Brain pericyte (primary cell): ENCODE results near the gene APBA3.
"Not testable (repeated sequence)": the region's sequence is repeated elsewhere in the genome, so short reads cannot be mapped to it uniquely, and the experiment has no call there.

Experiments
- DNase-seq: peaks from one replicate; pipeline ENCODE4 v3.0.0-alpha.2; 2012; ENCODE audit warnings: low read depth, low spot score

APBA3 gene

GRCh38 chr19:3771000-3771905 lies 9.8 kb upstream of the APBA3 start:
- no peak for DNase-seq

GRCh38 chr19:3770136-3770999 lies 8.9 kb upstream of the APBA3 start:
- DNase-seq, result no peak

- DNase-seq, result no peak
Observed at GRCh38 chr19:3769494-3769893, 8.0 kb upstream of the APBA3 start.

- no peak for DNase-seq
Observed at GRCh38 chr19:3768748-3769099, 7.2 kb upstream of the APBA3 start.

GRCh38 chr19:3768015-3768747 lies 6.7 kb upstream of the APBA3 start:
- DNase-seq, result no peak

- no peak for DNase-seq
Observed at GRCh38 chr19:3767050-3767449, 5.6 kb upstream of the APBA3 start.

GRCh38 chr19:3766520-3766919 lies 5.0 kb upstream of the APBA3 start:
- no peak for DNase-seq

GRCh38 chr19:3765757-3766156 lies 4.3 kb upstream of the APBA3 start:
- not testable (repeated sequence) for DNase-seq

GRCh38 chr19:3765121-3765520 lies 3.6 kb upstream of the APBA3 start:
- DNase-seq, result no peak

- peak; percentile 99 for DNase-seq
Observed at GRCh38 chr19:3762501-3763459, 1.3 kb upstream of the APBA3 start, which contains the start of gene MRPL54. Gene MRPL54, plus strand, starts transcription at chr19:3762682. Its CDS starts 19 bp downstream, at chr19:3762701.

- no peak for DNase-seq
Observed at GRCh38 chr19:3762130-3762473, 610 bp upstream of the APBA3 start.

- DNase-seq, result no peak
Observed at GRCh38 chr19:3760871-3761361, 576 bp downstream of the APBA3 start.

GRCh38 chr19:3759482-3760254 lies 1.8 kb downstream of the APBA3 start:
- DNase-seq, result no peak

- DNase-seq, result not testable (repeated sequence)
Observed at GRCh38 chr19:3758297-3758696, 3.2 kb downstream of the APBA3 start.

- DNase-seq, result not testable (repeated sequence)
Observed at GRCh38 chr19:3757705-3758104, 3.8 kb downstream of the APBA3 start.

- no peak for DNase-seq
Observed at GRCh38 chr19:3753631-3754410, 7.7 kb downstream of the APBA3 start.

GRCh38 chr19:3752492-3752891 lies 9.0 kb downstream of the APBA3 start:
- DNase-seq, result no peak

- no peak for DNase-seq
Observed at GRCh38 chr19:3751236-3751635, 10.3 kb downstream of the APBA3 start.

- no peak for DNase-seq
Observed at GRCh38 chr19:3750211-3750610, 11.3 kb downstream of the APBA3 start.
